ENCODE data around the gene DEPDC5.

DEPDC5 gene

GRCh38 chr22:31944700-31945442 lies 191.1 kb downstream of the DEPDC5 start:
- TF ChIP-seq ZFX (IDR thresholded peaks at IDR 0.05): peak; percentile 72; the same call in 1 of the 2 replicates
- no peak for TF ChIP-seq CTCF (conservative IDR thresholded peaks at IDR 0.05)
- peak overlapping the region; percentile 95 for H3K27ac ChIP-seq

GRCh38 chr22:31945443-31945855 lies 191.6 kb downstream of the DEPDC5 start:
- TF ChIP-seq CTCF (conservative IDR thresholded peaks at IDR 0.05) (no peak), ZFX (IDR thresholded peaks at IDR 0.05) (no peak)
- H3K27ac ChIP-seq: peak overlapping the region; percentile 95

- H3K27ac ChIP-seq: peak overlapping the region; percentile 95; the same call in 1 of the 2 replicates
- TF ChIP-seq CTCF (conservative IDR thresholded peaks at IDR 0.05) (no peak), ZFX (IDR thresholded peaks at IDR 0.05) (no peak)
Observed at GRCh38 chr22:31945971-31946680, 192.3 kb downstream of the DEPDC5 start.

- no peak for TF ChIP-seq ZFX (IDR thresholded peaks at IDR 0.05)
- peak; percentile 63 for TF ChIP-seq CTCF (conservative IDR thresholded peaks at IDR 0.05)
- H3K27ac ChIP-seq: no peak overlapping the region
Observed at GRCh38 chr22:31947296-31947695, 193.5 kb downstream of the DEPDC5 start.

GRCh38 chr22:31948002-31948401 lies 194.2 kb downstream of the DEPDC5 start:
- TF ChIP-seq CTCF (conservative IDR thresholded peaks at IDR 0.05): no peak
- TF ChIP-seq ZFX (IDR thresholded peaks at IDR 0.05): no peak
- no peak overlapping the region for H3K27ac ChIP-seq

GRCh38 chr22:31950226-31950625 lies 196.4 kb downstream of the DEPDC5 start:
- no peak overlapping the region for H3K27ac ChIP-seq
- TF ChIP-seq ZFX (IDR thresholded peaks at IDR 0.05): no peak
- no peak for TF ChIP-seq CTCF (conservative IDR thresholded peaks at IDR 0.05)

All from C4-2B (cell line).